ENCODE results near the gene PLVAP.

The PLVAP gene

GRCh38 chr19:17332677-17333581 is 44.2 kb downstream of the PLVAP start:
- DNase-seq: peak; percentile 61

- no peak for DNase-seq
These were observed 44.8 kb downstream of the PLVAP start for GRCh38 chr19:17332360-17332676.

GRCh38 chr19:17331045-17331558 is 46.0 kb downstream of the PLVAP start:
- no peak for DNase-seq

GRCh38 chr19:17330262-17331044 is 46.7 kb downstream of the PLVAP start:
- no peak for DNase-seq

- no peak for DNase-seq
These were observed 47.5 kb downstream of the PLVAP start for GRCh38 chr19:17329366-17330261.

- DNase-seq: no peak
These were observed 48.4 kb downstream of the PLVAP start for GRCh38 chr19:17328517-17329365.

- peak; percentile 55 for DNase-seq
These were observed 49.3 kb downstream of the PLVAP start for GRCh38 chr19:17327654-17328516.

GRCh38 chr19:17327068-17327653 is 50.0 kb downstream of the PLVAP start:
- DNase-seq: no peak

GRCh38 chr19:17326595-17326966 is 50.6 kb downstream of the PLVAP start:
- DNase-seq: no peak

GRCh38 chr19:17325881-17326594 is 51.1 kb downstream of the PLVAP start:
- DNase-seq: no peak

- DNase-seq: no peak
These were observed 52.0 kb downstream of the PLVAP start for GRCh38 chr19:17325133-17325532.

GRCh38 chr19:17324357-17325114 is 52.6 kb downstream of the PLVAP start:
- no peak for DNase-seq

- DNase-seq: peak; percentile 51
These were observed 53.2 kb downstream of the PLVAP start for GRCh38 chr19:17323964-17324332.

- no peak for DNase-seq
These were observed 53.7 kb downstream of the PLVAP start for GRCh38 chr19:17323300-17323963.

GRCh38 chr19:17322854-17323253 is 54.3 kb downstream of the PLVAP start:
- DNase-seq: no peak

- DNase-seq: no peak
These were observed 55.3 kb downstream of the PLVAP start for GRCh38 chr19:17321655-17322489.

GRCh38 chr19:17320435-17320834 is 56.7 kb downstream of the PLVAP start:
- DNase-seq: no peak
